ENCODE measurements around the gene ATP5MK.
"Not testable (repeated sequence)": the region's sequence is repeated elsewhere in the genome, so short reads cannot be mapped to it uniquely, and the experiment has no call there.

Gene ATP5MK

GRCh38 chr10:103396067-103396788 lies at the start of gene ATP5MK, which contains the start of gene PDCD11:
ATP5MK (minus strand) TSS chr10:103396475; CDS start chr10:103392457, 4,018 bp downstream.
PDCD11 (plus strand) TSS chr10:103396626; CDS start chr10:103398427, 1,801 bp downstream.
- DNase-seq (ENCODE audit: low read depth), result peak; percentile 99

GRCh38 chr10:103445366-103445765 lies 49.1 kb upstream of the ATP5MK start:
- DNase-seq (ENCODE audit: low read depth), result no peak

GRCh38 chr10:103444478-103444877 lies 48.2 kb upstream of the ATP5MK start:
- DNase-seq (ENCODE audit: low read depth), result no peak

GRCh38 chr10:103443475-103444185 lies 47.4 kb upstream of the ATP5MK start:
- no peak for DNase-seq (ENCODE audit: low read depth)

- no peak for DNase-seq (ENCODE audit: low read depth)
Observed at GRCh38 chr10:103442031-103442461, 45.8 kb upstream of the ATP5MK start.

GRCh38 chr10:103441611-103442010 lies 45.3 kb upstream of the ATP5MK start:
- DNase-seq (ENCODE audit: low read depth), result no peak

- DNase-seq (ENCODE audit: low read depth), result no peak
Observed at GRCh38 chr10:103441206-103441605, 44.9 kb upstream of the ATP5MK start.

- DNase-seq (ENCODE audit: low read depth), result no peak
Observed at GRCh38 chr10:103440416-103440815, 44.1 kb upstream of the ATP5MK start.

- no peak for DNase-seq (ENCODE audit: low read depth)
Observed at GRCh38 chr10:103439776-103440175, 43.5 kb upstream of the ATP5MK start.

- no peak for DNase-seq (ENCODE audit: low read depth)
Observed at GRCh38 chr10:103433858-103434257, 37.6 kb upstream of the ATP5MK start.

- DNase-seq (ENCODE audit: low read depth), result no peak
Observed at GRCh38 chr10:103431902-103432301, 35.6 kb upstream of the ATP5MK start.

GRCh38 chr10:103429647-103430046 lies 33.4 kb upstream of the ATP5MK start:
- no peak for DNase-seq (ENCODE audit: low read depth)

GRCh38 chr10:103428989-103429643 lies 32.8 kb upstream of the ATP5MK start:
- no peak for DNase-seq (ENCODE audit: low read depth)

GRCh38 chr10:103427866-103428265 lies 31.6 kb upstream of the ATP5MK start:
- no peak for DNase-seq (ENCODE audit: low read depth)

GRCh38 chr10:103423748-103424147 lies 27.5 kb upstream of the ATP5MK start:
- no peak for DNase-seq (ENCODE audit: low read depth)

- no peak for DNase-seq (ENCODE audit: low read depth)
Observed at GRCh38 chr10:103419101-103419500, 22.8 kb upstream of the ATP5MK start.

- DNase-seq (ENCODE audit: low read depth), result no peak
Observed at GRCh38 chr10:103417601-103418000, 21.3 kb upstream of the ATP5MK start.

GRCh38 chr10:103417148-103417469 lies 20.8 kb upstream of the ATP5MK start:
- DNase-seq (ENCODE audit: low read depth), result not testable (repeated sequence)

GRCh38 chr10:103416436-103417147 lies 20.3 kb upstream of the ATP5MK start:
- DNase-seq (ENCODE audit: low read depth), result peak; percentile 44

GRCh38 chr10:103415581-103415980 lies 19.3 kb upstream of the ATP5MK start:
- no peak for DNase-seq (ENCODE audit: low read depth)

GRCh38 chr10:103413564-103413963 lies 17.3 kb upstream of the ATP5MK start:
- no peak for DNase-seq (ENCODE audit: low read depth)

- no peak for DNase-seq (ENCODE audit: low read depth)
Observed at GRCh38 chr10:103397191-103397825, 1.0 kb upstream of the ATP5MK start.

Measured in CMK (cell line).